A673 (cell line): Measurements from ENCODE around the gene ABHD10.

ENCODE experiments used
- CTCF ChIP-seq: fragments of 300-800, 200-600 bp; sonication (generic); conservative IDR thresholded peaks from 2 replicates; pipeline ENCODE4 v1.5.1; 2017; ENCODE audit warnings: low read depth, mild to moderate bottlenecking, antibody characterized with exemption, low read length, moderate library complexity, mixed read lengths
- EZH2 ChIP-seq: fragments of 200-600 bp; sonication (generic); IDR thresholded peaks from 2 replicates; pipeline ENCODE4 v1.6.1; 2017; ENCODE audit warnings: borderline replicate concordance, low read depth, mild to moderate bottlenecking, mixed read lengths, antibody characterized with exemption, low read length; ENCODE audit not compliant: poor library complexity, severe bottlenecking

GRCh38 chr3:111998636-111999483, 20.0 kb downstream of the ABHD10 start, which contains the start of gene TAGLN3:
- no peak for TF ChIP-seq CTCF
- no peak for TF ChIP-seq EZH2
